ENCODE data around the gene VGF.

GRCh38 chr7:101137651-101138212 lies 27.6 kb downstream of the VGF start:
- TF ChIP-seq CTCF (IDR thresholded peaks at IDR 0.05; ENCODE audit: insufficient read depth, low read length), result no peak
- TF ChIP-seq POLR2AphosphoS5 (IDR thresholded peaks at IDR 0.05; ENCODE audit: low read depth), result no peak
- TF ChIP-seq REST (IDR thresholded peaks at IDR 0.05; ENCODE audit: insufficient replicate concordance, low read depth), result no peak
- no peak for TF ChIP-seq SPI1 (IDR thresholded peaks at IDR 0.05; ENCODE audit: borderline replicate concordance, low read depth)
